ENCODE results near the gene BCL2L11. TPM values are rescaled to one million over a fixed set of nuclear protein-coding genes. Genes with fewer than 3 reads are reported as not detected.
A peak's percentile ranks its signal among the peaks of the same experiment; 100 is the strongest.

BCL2L11 gene
- total and polyA plus RNA-seq, 10 of the 15 experiments (the other 5 are each of a cell fraction or from before 2014, with no cell fraction given), result 0.29 to 10.1 (median 1.1) TPM

- TF ChIP-seq, protein P1, sequence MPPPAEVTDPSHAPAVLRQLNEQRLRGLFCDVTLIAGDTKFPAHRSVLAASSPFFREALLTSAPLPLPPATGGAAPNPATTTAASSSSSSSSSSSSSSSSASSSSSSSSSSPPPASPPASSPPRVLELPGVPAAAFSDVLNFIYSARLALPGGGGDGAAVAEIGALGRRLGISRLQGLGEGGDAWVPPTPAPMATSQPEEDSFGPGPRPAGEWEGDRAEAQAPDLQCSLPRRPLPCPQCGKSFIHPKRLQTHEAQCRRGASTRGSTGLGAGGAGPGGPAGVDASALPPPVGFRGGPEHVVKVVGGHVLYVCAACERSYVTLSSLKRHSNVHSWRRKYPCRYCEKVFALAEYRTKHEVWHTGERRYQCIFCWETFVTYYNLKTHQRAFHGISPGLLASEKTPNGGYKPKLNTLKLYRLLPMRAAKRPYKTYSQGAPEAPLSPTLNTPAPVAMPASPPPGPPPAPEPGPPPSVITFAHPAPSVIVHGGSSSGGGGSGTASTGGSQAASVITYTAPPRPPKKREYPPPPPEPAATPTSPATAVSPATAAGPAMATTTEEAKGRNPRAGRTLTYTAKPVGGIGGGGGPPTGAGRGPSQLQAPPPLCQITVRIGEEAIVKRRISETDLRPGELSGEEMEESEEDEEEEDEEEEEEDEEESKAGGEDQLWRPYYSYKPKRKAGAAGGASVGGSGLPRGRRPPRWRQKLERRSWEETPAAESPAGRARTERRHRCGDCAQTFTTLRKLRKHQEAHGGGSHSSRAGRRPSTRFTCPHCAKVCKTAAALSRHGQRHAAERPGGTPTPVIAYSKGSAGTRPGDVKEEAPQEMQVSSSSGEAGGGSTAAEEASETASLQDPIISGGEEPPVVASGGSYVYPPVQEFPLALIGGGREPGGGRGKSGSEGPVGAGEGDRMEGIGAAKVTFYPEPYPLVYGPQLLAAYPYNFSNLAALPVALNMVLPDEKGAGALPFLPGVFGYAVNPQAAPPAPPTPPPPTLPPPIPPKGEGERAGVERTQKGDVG (CRISPR knock-in tag; IDR thresholded peaks at IDR 0.05), result no peak
- TF ChIP-seq NR2C2 (IDR thresholded peaks at IDR 0.05; ENCODE audit: borderline replicate concordance, control insufficient read depth, insufficient read length, low read depth) (no peak), RBBP5 (conservative IDR thresholded peaks at IDR 0.05) (no peak), ZBTB40 (IDR thresholded peaks at IDR 0.05; ENCODE audit: borderline replicate concordance) (no peak), MEF2A (IDR thresholded peaks at IDR 0.05; ENCODE audit: insufficient read depth, low read depth, low read length) (0 out of 2 replicates have a peak, but pooled peaks have one; percentile 2), TARDBP (IDR thresholded peaks at IDR 0.05; ENCODE audit: borderline replicate concordance) (no peak), HDAC2 (IDR thresholded peaks at IDR 0.05) (no peak), ELK1 (IDR thresholded peaks at IDR 0.05; ENCODE audit: low read depth, low read length) (no peak), GABPA (IDR thresholded peaks at IDR 0.05; ENCODE audit: low read depth) (no peak), NFXL1 (IDR thresholded peaks at IDR 0.05; ENCODE audit: borderline replicate concordance) (0 out of 2 replicates have a peak, but pooled peaks have one; percentile 28), SREBF2 (IDR thresholded peaks at IDR 0.05; ENCODE audit: low read length) (no peak)
- TF ChIP-seq, protein P2, sequence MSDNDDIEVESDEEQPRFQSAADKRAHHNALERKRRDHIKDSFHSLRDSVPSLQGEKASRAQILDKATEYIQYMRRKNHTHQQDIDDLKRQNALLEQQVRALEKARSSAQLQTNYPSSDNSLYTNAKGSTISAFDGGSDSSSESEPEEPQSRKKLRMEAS (IDR thresholded peaks at IDR 0.05; ENCODE audit: low read depth, low read length), result peak; percentile 39
- TF ChIP-seq, protein P3, sequence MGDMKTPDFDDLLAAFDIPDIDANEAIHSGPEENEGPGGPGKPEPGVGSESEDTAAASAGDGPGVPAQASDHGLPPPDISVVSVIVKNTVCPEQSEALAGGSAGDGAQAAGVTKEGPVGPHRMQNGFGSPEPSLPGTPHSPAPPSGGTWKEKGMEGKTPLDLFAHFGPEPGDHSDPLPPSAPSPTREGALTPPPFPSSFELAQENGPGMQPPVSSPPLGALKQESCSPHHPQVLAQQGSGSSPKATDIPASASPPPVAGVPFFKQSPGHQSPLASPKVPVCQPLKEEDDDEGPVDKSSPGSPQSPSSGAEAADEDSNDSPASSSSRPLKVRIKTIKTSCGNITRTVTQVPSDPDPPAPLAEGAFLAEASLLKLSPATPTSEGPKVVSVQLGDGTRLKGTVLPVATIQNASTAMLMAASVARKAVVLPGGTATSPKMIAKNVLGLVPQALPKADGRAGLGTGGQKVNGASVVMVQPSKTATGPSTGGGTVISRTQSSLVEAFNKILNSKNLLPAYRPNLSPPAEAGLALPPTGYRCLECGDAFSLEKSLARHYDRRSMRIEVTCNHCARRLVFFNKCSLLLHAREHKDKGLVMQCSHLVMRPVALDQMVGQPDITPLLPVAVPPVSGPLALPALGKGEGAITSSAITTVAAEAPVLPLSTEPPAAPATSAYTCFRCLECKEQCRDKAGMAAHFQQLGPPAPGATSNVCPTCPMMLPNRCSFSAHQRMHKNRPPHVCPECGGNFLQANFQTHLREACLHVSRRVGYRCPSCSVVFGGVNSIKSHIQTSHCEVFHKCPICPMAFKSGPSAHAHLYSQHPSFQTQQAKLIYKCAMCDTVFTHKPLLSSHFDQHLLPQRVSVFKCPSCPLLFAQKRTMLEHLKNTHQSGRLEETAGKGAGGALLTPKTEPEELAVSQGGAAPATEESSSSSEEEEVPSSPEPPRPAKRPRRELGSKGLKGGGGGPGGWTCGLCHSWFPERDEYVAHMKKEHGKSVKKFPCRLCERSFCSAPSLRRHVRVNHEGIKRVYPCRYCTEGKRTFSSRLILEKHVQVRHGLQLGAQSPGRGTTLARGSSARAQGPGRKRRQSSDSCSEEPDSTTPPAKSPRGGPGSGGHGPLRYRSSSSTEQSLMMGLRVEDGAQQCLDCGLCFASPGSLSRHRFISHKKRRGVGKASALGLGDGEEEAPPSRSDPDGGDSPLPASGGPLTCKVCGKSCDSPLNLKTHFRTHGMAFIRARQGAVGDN (IDR thresholded peaks at IDR 0.05), result peak; percentile 71
Observed at GRCh38 chr2:111120253-111121027, at the start of gene BCL2L11 (continued).

Data from GM12878 (cell line).